Endothelial cell of umbilical vein (primary cell): ENCODE results near the gene KCNC4. TPM values are rescaled to one million over a fixed set of nuclear protein-coding genes. Genes with fewer than 3 reads are reported as not detected.

Source experiments
- BruUV-seq: library from RNA; stranded (reverse); fragments of 400-500 nt; replicated peaks from 2 replicates; lab custom pipeline; 2021; lab: Mats Ljungman, UMichigan
- CTCF ChIA-PET: fragments of 300-600, 350-600 bp; sonication (Branson Sonifier 250); formaldehyde crosslinking; loops from one replicate; lab custom pipeline; 2021; ENCODE audit warnings: antibody characterized with exemption, inconsistent platforms; lab: Charles Lee
- POLR2A ChIA-PET: fragments of 300-600, 350-600 bp; sonication (Branson Sonifier 250); formaldehyde crosslinking; loops from one replicate; lab custom pipeline; 2021; ENCODE audit warnings: antibody characterized with exemption, inconsistent platforms; lab: Charles Lee
- DNase-seq: peaks from one replicate; pipeline ENCODE4 v3.0.0-alpha.2; 2011; ENCODE audit warnings: low read depth, low spot score
- FAIRE-seq: peaks from 2 replicates; lab custom pipeline; 2011; peaks lifted over from hg19 to GRCh38; lab: Jason Lieb, UNC
- H2AFZ ChIP-seq: 2 replicates; pipeline ENCODE4 v1.6.0; 2012; ENCODE audit warnings: low read depth, low read length, control low read depth, inconsistent platforms
- H3K27ac ChIP-seq: 2 replicates; pipeline ENCODE4 v1.5.1; 2011; ENCODE audit warnings: low read depth, mild to moderate bottlenecking, control low read depth, low read length, moderate library complexity; ENCODE audit not compliant: insufficient read depth
- H3K27me3 ChIP-seq, 2 experiments: 2 replicates each; pipeline versions ENCODE4 v1.6.0 to v1.6.1; 2011; ENCODE audit warnings: low read length in 2 of 2, mixed read lengths in 1 of 2; ENCODE audit not compliant: control insufficient read depth in 2 of 2, insufficient read depth in 2 of 2
- H3K36me3 ChIP-seq, 2 experiments: 2 replicates in 1 of 2; 3 replicates in 1 of 2; pipeline ENCODE4 v1.5.1; 2011; ENCODE audit warnings: low read length in 2 of 2, mild to moderate bottlenecking in 1 of 2, moderate library complexity in 1 of 2; ENCODE audit not compliant: control insufficient read depth in 2 of 2, insufficient read depth in 2 of 2; ENCODE audit errors: extremely low read depth in 1 of 2
- H3K4me1 ChIP-seq: 3 replicates; pipeline ENCODE4 v1.5.1; 2011; ENCODE audit warnings: mild to moderate bottlenecking, low read length; ENCODE audit not compliant: control insufficient read depth, insufficient read depth; ENCODE audit errors: extremely low read depth
- H3K4me2 ChIP-seq: 2 replicates; pipeline ENCODE4 v1.6.1; 2011; ENCODE audit warnings: low read length, control low read depth, mixed read lengths; ENCODE audit not compliant: insufficient read depth
- H3K4me3 ChIP-seq, 3 experiments: fragments of 200-600 bp in 1 of 3; sonication (generic), shearing (Covaris generic) in 1 of 3; replicated peaks in 1 of 3; 2 replicates each; pipeline ENCODE4 v1.5.1; 2011 to 2016; ENCODE audit warnings: control low read depth in 3 of 3, low read length in 3 of 3, mild to moderate bottlenecking in 2 of 3, inconsistent platforms in 1 of 3, low read depth in 1 of 3, moderate library complexity in 1 of 3; ENCODE audit not compliant: insufficient read depth in 1 of 3
- H3K79me2 ChIP-seq: 2 replicates; pipeline ENCODE4 v1.6.0; 2012; ENCODE audit warnings: low read length, inconsistent platforms; ENCODE audit not compliant: control insufficient read depth, insufficient read depth
- H3K9ac ChIP-seq: replicated peaks from 2 replicates; pipeline ENCODE3; 2011; ENCODE audit warnings: low read length, control low read depth; ENCODE audit not compliant: insufficient read depth; ENCODE audit errors: extremely low read depth
- H3K9me1 ChIP-seq: replicated peaks from 3 replicates; pipeline ENCODE4 v1.6.0; 2011; ENCODE audit warnings: mild to moderate bottlenecking, low read length; ENCODE audit not compliant: control insufficient read depth, insufficient read depth; ENCODE audit errors: extremely low read depth
- H3K9me3 ChIP-seq: replicated peaks from 2 replicates; pipeline ENCODE4 v1.5.1; 2012; ENCODE audit warnings: low read length, inconsistent platforms; ENCODE audit not compliant: control insufficient read depth, insufficient read depth
- H4K20me1 ChIP-seq: replicated peaks from 2 replicates; pipeline ENCODE3; 2011; ENCODE audit warnings: mild to moderate bottlenecking, low read length; ENCODE audit not compliant: control insufficient read depth, insufficient read depth; ENCODE audit errors: extremely low read depth
- EZH2 ChIP-seq: IDR thresholded peaks from 2 replicates; pipeline ENCODE4 v1.6.1; 2012; ENCODE audit warnings: borderline replicate concordance, low read depth, mild to moderate bottlenecking, moderate library complexity, low read length, inconsistent platforms; ENCODE audit not compliant: severe bottlenecking
- FOS ChIP-seq: IDR thresholded peaks from 2 replicates; pipeline ENCODE4 v1.6.1; 2011; ENCODE audit warnings: mild to moderate bottlenecking, low read length, moderate library complexity, borderline replicate concordance; ENCODE audit not compliant: insufficient read depth
- MYC ChIP-seq: IDR thresholded peaks from one replicate; pipeline ENCODE4 v1.6.1; 2011; ENCODE audit warnings: mild to moderate bottlenecking, low read depth, low read length
- POLR2A ChIP-seq: IDR thresholded peaks from 2 replicates; pipeline ENCODE4 v1.6.1; 2012; ENCODE audit warnings: low read depth, mild to moderate bottlenecking, control low read depth, low read length
- POLR2AphosphoS5 ChIP-seq: IDR thresholded peaks from 2 replicates; pipeline ENCODE4 v1.6.1; 2012; ENCODE audit warnings: low read depth, mild to moderate bottlenecking, control low read depth, low read length, moderate library complexity; ENCODE audit not compliant: insufficient read depth
- dilution Hi-C: fragments of 300-500 bp; cut with MboI; formaldehyde crosslinking; loops from one replicate; pipeline ENCODE4 v1.15.0; 2019; ENCODE audit warnings: low sequenced_read_pairs; ENCODE audit not compliant: extremely low pct_ligation_motif_present
- intact Hi-C: fragments of 100-400 bp; cut with micrococcal nuclease; formaldehyde crosslinking; loops from one replicate; pipeline ENCODE4 v1.10.0; 2022
- polyA plus RNA-seq, 4 experiments: library from polyadenylated mRNA; depleted of rRNA in 3 of 4; stranded (reverse) in 3 of 4; unstranded in 1 of 4; fragments of >200 nt; gene quantifications; 2 replicates each; pipeline versions ENCODE4 v1.2.1 to v1.2.3, GENCODE V29; 2011 to 2012; ENCODE audit warnings: missing spikeins in 1 of 4
- total RNA-seq: library from RNA; stranded (reverse); gene quantifications from 2 replicates; pipeline ENCODE4 v1.2.3, GENCODE V29; 2021

Gene KCNC4
- total and polyA plus RNA-seq, 2 donors (not counting 3 experiments of a cell fraction or from before 2014, with no cell fraction given): 6.7 to 22.5 TPM

GRCh38 chr1:110225756-110226404, 15.8 kb downstream of the KCNC4 start:
- no peak overlapping the region for H3K9ac ChIP-seq
- DNase-seq (no peak), FAIRE-seq (no peak)
- intact Hi-C loops: no loop called here
- H3K4me1 ChIP-seq: no peaks in the 10 kb centered on the region
- H3K4me3 ChIP-seq: no peak overlapping the region
- ChIA-PET CTCF (interaction anchor here (1.1 to 1.5 kb wide), 2 partner anchors 29 to 92 kb away, joined by 3 to 5 read pairs; no protein-coding TSS in a partner anchor), POLR2A (interaction anchor here (0.6 kb wide), 1 partner anchor 1100 kb away, joined by 3 read pairs; no protein-coding TSS in a partner anchor)
- no peaks in the 10 kb centered on the region for H3K9me1 ChIP-seq
- peaks cover 0 to 14% of the 10 kb centered on the region in 2 experiments for H3K36me3 ChIP-seq
- dilution Hi-C loops: no loop called here
- no peak overlapping the region for H2AFZ ChIP-seq
- no peak for TF ChIP-seq MYC
- no peak overlapping the region for H3K27ac ChIP-seq
- no peaks in the 10 kb centered on the region for H3K27me3 ChIP-seq
- no peaks in the 10 kb centered on the region for H3K9me3 ChIP-seq
- no peaks in the 10 kb centered on the region for H3K79me2 ChIP-seq
- H3K4me2 ChIP-seq: no peak overlapping the region
- no peaks in the 10 kb centered on the region for H4K20me1 ChIP-seq
- BruUV-seq: no TSS peak

GRCh38 chr1:110227774-110228173, 17.7 kb downstream of the KCNC4 start:
- Histone ChIP-seq H3K4me3 (no peak overlapping the region), H3K9ac (no peak overlapping the region), H3K4me1 (no peaks in the 10 kb centered on the region), H4K20me1 (no peaks in the 10 kb centered on the region), H3K4me2 (no peak overlapping the region), H3K27me3 (no peaks in the 10 kb centered on the region), H2AFZ (no peak overlapping the region), H3K9me3 (no peaks in the 10 kb centered on the region), H3K36me3 (peaks cover 0 to 19% of the 10 kb centered on the region in 2 experiments), H3K79me2 (no peaks in the 10 kb centered on the region), H3K9me1 (no peaks in the 10 kb centered on the region), H3K27ac (no peak overlapping the region)
- intact Hi-C loops (no loop called here), dilution Hi-C loops (no loop called here)
- POLR2A ChIA-PET: no interaction called here
- CTCF ChIA-PET: interaction anchor here (1.3 to 2.3 kb wide), 3 partner anchors 9 to 85 kb away, joined by 4 to 9 read pairs (median 4); no protein-coding TSS in a partner anchor
- no peak for DNase-seq
- no TSS peak for BruUV-seq
- TF ChIP-seq POLR2A (no peak), EZH2 (no peak), MYC (no peak), POLR2AphosphoS5 (no peak), FOS (no peak)
- no peak for FAIRE-seq
